ENCODE data around the gene MPHOSPH10.

MPHOSPH10 gene

GRCh38 chr2:71154798-71155197 is 24.4 kb downstream of the MPHOSPH10 start:
- TF ChIP-seq ZBTB7A (IDR thresholded peaks at IDR 0.05; ENCODE audit: low read depth) = no peak
- peak; percentile 33; the same call in 1 of the 2 replicates for TF ChIP-seq RAD21 (IDR thresholded peaks at IDR 0.05; ENCODE audit: low read depth)
- TF ChIP-seq FOXM1 (IDR thresholded peaks at IDR 0.05; ENCODE audit: borderline replicate concordance, low read depth) = no peak

- TF ChIP-seq EP300 (IDR thresholded peaks at IDR 0.05; ENCODE audit: borderline replicate concordance) = no peak
- no peak for TF ChIP-seq USF1 (IDR thresholded peaks at IDR 0.05)
- no peak for TF ChIP-seq TCF12 (IDR thresholded peaks at IDR 0.05; ENCODE audit: low read depth)
- no peak for TF ChIP-seq TAF1 (IDR thresholded peaks at IDR 0.05; ENCODE audit: low read depth)
- TF ChIP-seq CEBPB (IDR thresholded peaks at IDR 0.05) = no peak
- no peak for TF ChIP-seq RAD21 (IDR thresholded peaks at IDR 0.05; ENCODE audit: low read depth)
- TF ChIP-seq NFIC (IDR thresholded peaks at IDR 0.05) = no peak
- no peak for TF ChIP-seq CREB1 (IDR thresholded peaks at IDR 0.05; ENCODE audit: low read depth)
- no peak for TF ChIP-seq TEAD4 (IDR thresholded peaks at IDR 0.05)
Observed at GRCh38 chr2:71155846-71156245, 25.4 kb downstream of the MPHOSPH10 start.

GRCh38 chr2:71156573-71156972 is 26.1 kb downstream of the MPHOSPH10 start:
- no peak for TF ChIP-seq TEAD4 (IDR thresholded peaks at IDR 0.05)
- TF ChIP-seq REST (IDR thresholded peaks at IDR 0.05; ENCODE audit: low read depth) = no peak
- TF ChIP-seq NFIC (IDR thresholded peaks at IDR 0.05) = no peak
- TF ChIP-seq FOXM1 (IDR thresholded peaks at IDR 0.05; ENCODE audit: borderline replicate concordance, low read depth) = no peak
- TF ChIP-seq TAF1 (IDR thresholded peaks at IDR 0.05; ENCODE audit: low read depth) = no peak
- TF ChIP-seq ZBTB7A (IDR thresholded peaks at IDR 0.05; ENCODE audit: low read depth) = no peak
- no peak for TF ChIP-seq USF1 (IDR thresholded peaks at IDR 0.05)
- no peak for TF ChIP-seq EGR1 (IDR thresholded peaks at IDR 0.05)
- TF ChIP-seq EP300 (IDR thresholded peaks at IDR 0.05; ENCODE audit: borderline replicate concordance) = no peak
- TF ChIP-seq RAD21 (IDR thresholded peaks at IDR 0.05; ENCODE audit: low read depth) = no peak
- TF ChIP-seq CREB1 (IDR thresholded peaks at IDR 0.05; ENCODE audit: low read depth) = no peak
- no peak for TF ChIP-seq TCF12 (IDR thresholded peaks at IDR 0.05; ENCODE audit: low read depth)
- no peak for TF ChIP-seq YY1 (IDR thresholded peaks at IDR 0.05; ENCODE audit: low read depth)

GRCh38 chr2:71157124-71157793 is 26.8 kb downstream of the MPHOSPH10 start:
- TF ChIP-seq MAX (IDR thresholded peaks at IDR 0.05) (no peak), TEAD4 (IDR thresholded peaks at IDR 0.05) (no peak), RAD21 (IDR thresholded peaks at IDR 0.05; ENCODE audit: low read depth) (peak; percentile 84), REST (IDR thresholded peaks at IDR 0.05; ENCODE audit: low read depth) (peak; percentile 45), EGR1 (IDR thresholded peaks at IDR 0.05) (no peak), FOXM1 (IDR thresholded peaks at IDR 0.05; ENCODE audit: borderline replicate concordance, low read depth) (no peak), YY1 (IDR thresholded peaks at IDR 0.05; ENCODE audit: low read depth) (no peak), CREB1 (IDR thresholded peaks at IDR 0.05; ENCODE audit: low read depth) (no peak), NFIC (IDR thresholded peaks at IDR 0.05) (no peak)

GRCh38 chr2:71166812-71167211 is 36.4 kb downstream of the MPHOSPH10 start:
- TF ChIP-seq EGR1 (IDR thresholded peaks at IDR 0.05) (no peak), TCF12 (IDR thresholded peaks at IDR 0.05; ENCODE audit: low read depth) (no peak), REST (IDR thresholded peaks at IDR 0.05; ENCODE audit: low read depth) (no peak), FOXM1 (IDR thresholded peaks at IDR 0.05; ENCODE audit: borderline replicate concordance, low read depth) (no peak), RAD21 (IDR thresholded peaks at IDR 0.05; ENCODE audit: low read depth) (no peak), YY1 (IDR thresholded peaks at IDR 0.05; ENCODE audit: low read depth) (no peak), NFIC (IDR thresholded peaks at IDR 0.05) (no peak), CEBPB (IDR thresholded peaks at IDR 0.05) (no peak), EP300 (IDR thresholded peaks at IDR 0.05; ENCODE audit: borderline replicate concordance) (no peak), ZBTB7A (IDR thresholded peaks at IDR 0.05; ENCODE audit: low read depth) (no peak), TEAD4 (IDR thresholded peaks at IDR 0.05) (no peak), TAF1 (IDR thresholded peaks at IDR 0.05; ENCODE audit: low read depth) (no peak), CREB1 (IDR thresholded peaks at IDR 0.05; ENCODE audit: low read depth) (no peak), MAX (IDR thresholded peaks at IDR 0.05) (no peak), USF1 (IDR thresholded peaks at IDR 0.05) (no peak)

Data from Ishikawa (cell line).